ENCODE measurements around the gene RHPN2. TPM values are rescaled to one million over a fixed set of nuclear protein-coding genes. Genes with fewer than 3 reads are reported as not detected.
"Not testable (repeated sequence)": the region's sequence is repeated elsewhere in the genome, so short reads cannot be mapped to it uniquely, and the experiment has no call there.

The RHPN2 gene
- total RNA-seq, 2 experiments from 2014 or later, result 2.1 to 6.4 TPM

- CTCF ChIA-PET (ENCODE audit: unreplicated experiment), result no interaction called here
These were observed 42.1 kb downstream of the RHPN2 start for GRCh38 chr19:33022472-33023116.

GRCh38 chr19:33010891-33011290 lies 53.8 kb downstream of the RHPN2 start:
- H3K9me2 ChIP-seq (ENCODE audit: insufficient read depth, low read length); H4K20me1 ChIP-seq (ENCODE audit: insufficient read depth, low read length); H3K4me1 ChIP-seq (ENCODE audit: insufficient read depth, low read length, poor library complexity, severe bottlenecking); POLR2A ChIA-PET; H3K79me2 ChIP-seq (ENCODE audit: insufficient read depth, low read depth, low read length); H3K4me3 ChIP-seq (ENCODE audit: low read depth, low read length, poor library complexity, severe bottlenecking); DNase-seq (ENCODE audit: low spot score); H3K4me2 ChIP-seq (ENCODE audit: low read length); H3K36me3 ChIP-seq (ENCODE audit: insufficient read depth, low read length); CTCF ChIA-PET (ENCODE audit: unreplicated experiment); H2AFZ ChIP-seq (ENCODE audit: low read length); H3K27ac ChIP-seq (ENCODE audit: low read depth, low read length, poor library complexity, severe bottlenecking); intact Hi-C loops (cut with micrococcal nuclease; ENCODE audit: unreplicated experiment); BruUV-seq (replicated peaks); H3K9me3 ChIP-seq (ENCODE audit: low read length): not testable (repeated sequence)

More at GRCh38 chr19:33022472-33023116, 42.1 kb downstream of the RHPN2 start:
- H3K9me2 ChIP-seq (ENCODE audit: insufficient read depth, low read length), result no peaks in the 10 kb centered on the region
- no peaks in the 10 kb centered on the region for H3K36me3 ChIP-seq (ENCODE audit: insufficient read depth, low read length)
- H3K4me2 ChIP-seq (ENCODE audit: low read length), result no peak overlapping the region
- H3K9me3 ChIP-seq (ENCODE audit: low read length), result no peaks in the 10 kb centered on the region
- H4K20me1 ChIP-seq (ENCODE audit: insufficient read depth, low read length), result no peaks in the 10 kb centered on the region
- no peak overlapping the region for H2AFZ ChIP-seq (ENCODE audit: low read length)
- H3K4me3 ChIP-seq (ENCODE audit: low read depth, low read length, poor library complexity, severe bottlenecking), result no peak overlapping the region
- intact Hi-C loops (cut with micrococcal nuclease; ENCODE audit: unreplicated experiment), result no loop called here
- POLR2A ChIA-PET, result interaction anchor here (0.8 kb wide), 1 partner anchor 13 kb away, joined by 3 read pairs; no protein-coding TSS in a partner anchor
- BruUV-seq (replicated peaks), result no TSS peak
- H3K27ac ChIP-seq (ENCODE audit: low read depth, low read length, poor library complexity, severe bottlenecking), result no peak overlapping the region
- H3K79me2 ChIP-seq (ENCODE audit: insufficient read depth, low read depth, low read length), result no peaks in the 10 kb centered on the region
- no peak for DNase-seq (ENCODE audit: low spot score)
- H3K4me1 ChIP-seq (ENCODE audit: insufficient read depth, low read length, poor library complexity, severe bottlenecking), result no peaks in the 10 kb centered on the region
- TF ChIP-seq CTCF (conservative IDR thresholded peaks at IDR 0.05; ENCODE audit: low read length) (peak; percentile 40; the same call in 1 of the 2 replicates), EZH2phosphoT487 (IDR thresholded peaks at IDR 0.05; ENCODE audit: borderline replicate concordance, low read depth, low read length) (no peak)

- H2AFZ ChIP-seq (ENCODE audit: low read length), result no peak overlapping the region
- H3K4me1 ChIP-seq (ENCODE audit: insufficient read depth, low read length, poor library complexity, severe bottlenecking), result no peaks in the 10 kb centered on the region
- no peak for DNase-seq (ENCODE audit: low spot score)
- H3K79me2 ChIP-seq (ENCODE audit: insufficient read depth, low read depth, low read length), result no peaks in the 10 kb centered on the region
- H3K9me2 ChIP-seq (ENCODE audit: insufficient read depth, low read length), result no peaks in the 10 kb centered on the region
- no peak overlapping the region for H3K27ac ChIP-seq (ENCODE audit: low read depth, low read length, poor library complexity, severe bottlenecking)
- TF ChIP-seq EZH2phosphoT487 (IDR thresholded peaks at IDR 0.05; ENCODE audit: borderline replicate concordance, low read depth, low read length) (no peak), CTCF (conservative IDR thresholded peaks at IDR 0.05; ENCODE audit: low read length) (no peak)
- H3K36me3 ChIP-seq (ENCODE audit: insufficient read depth, low read length), result no peaks in the 10 kb centered on the region
- H4K20me1 ChIP-seq (ENCODE audit: insufficient read depth, low read length), result no peaks in the 10 kb centered on the region
- H3K9me3 ChIP-seq (ENCODE audit: low read length), result no peaks in the 10 kb centered on the region
- ChIA-PET POLR2A (no interaction called here), CTCF (ENCODE audit: unreplicated experiment) (no interaction called here)
- intact Hi-C loops (cut with micrococcal nuclease; ENCODE audit: unreplicated experiment), result no loop called here
- no peak overlapping the region for H3K4me3 ChIP-seq (ENCODE audit: low read depth, low read length, poor library complexity, severe bottlenecking)
- BruUV-seq (replicated peaks), result no TSS peak
- no peak overlapping the region for H3K4me2 ChIP-seq (ENCODE audit: low read length)
These were observed 56.0 kb downstream of the RHPN2 start for GRCh38 chr19:33008738-33009137.
